NCI-H2029 treated with DMSO at 0.1 percent for 48 hours (cell line): ENCODE measurements around the gene NSRP1.
"Not testable (repeated sequence)": the region's sequence is repeated elsewhere in the genome, so short reads cannot be mapped to it uniquely, and the experiment has no call there.

Experiments
- DNase-seq: peaks from one replicate; lab custom pipeline; 2025; lab: John Stamatoyannopoulos, UW

The NSRP1 gene

GRCh38 chr17:30116661-30117551 lies at the start of gene NSRP1:
Gene NSRP1, plus strand, starts transcription at chr17:30116816. Its CDS starts 28 bp downstream, at chr17:30116844.
- DNase-seq: peak; percentile 82

- DNase-seq: no peak
These were observed 48.2 kb upstream of the NSRP1 start for GRCh38 chr17:30068465-30068864.

- no peak for DNase-seq
These were observed 42.4 kb upstream of the NSRP1 start for GRCh38 chr17:30074254-30074653.

GRCh38 chr17:30074730-30075129 lies 41.9 kb upstream of the NSRP1 start:
- no peak for DNase-seq

- DNase-seq: no peak
These were observed 33.8 kb upstream of the NSRP1 start for GRCh38 chr17:30082773-30083172.

- peak; percentile 14 for DNase-seq
These were observed 31.8 kb upstream of the NSRP1 start for GRCh38 chr17:30084788-30085187.

GRCh38 chr17:30086896-30087295 lies 29.7 kb upstream of the NSRP1 start:
- no peak for DNase-seq

GRCh38 chr17:30087431-30087830 lies 29.2 kb upstream of the NSRP1 start:
- DNase-seq: not testable (repeated sequence)

GRCh38 chr17:30091121-30091670 lies 25.4 kb upstream of the NSRP1 start:
- DNase-seq: no peak

- DNase-seq: no peak
These were observed 24.8 kb upstream of the NSRP1 start for GRCh38 chr17:30091771-30092170.

GRCh38 chr17:30092886-30093285 lies 23.7 kb upstream of the NSRP1 start:
- no peak for DNase-seq

- peak; percentile 31 for DNase-seq
These were observed 23.0 kb upstream of the NSRP1 start for GRCh38 chr17:30093463-30094147.

GRCh38 chr17:30095507-30096244 lies 20.9 kb upstream of the NSRP1 start:
- DNase-seq: no peak

- no peak for DNase-seq
These were observed 14.8 kb upstream of the NSRP1 start for GRCh38 chr17:30101686-30102390.

- DNase-seq: no peak
These were observed 12.7 kb upstream of the NSRP1 start for GRCh38 chr17:30103921-30104320.

GRCh38 chr17:30104575-30105339 lies 11.9 kb upstream of the NSRP1 start:
- peak; percentile 56 for DNase-seq

- no peak for DNase-seq
These were observed 3.8 kb upstream of the NSRP1 start for GRCh38 chr17:30112794-30113193.

GRCh38 chr17:30113213-30113612 lies 3.4 kb upstream of the NSRP1 start:
- DNase-seq: peak; percentile 28

- DNase-seq: no peak
These were observed 313 bp upstream of the NSRP1 start for GRCh38 chr17:30116345-30116660.

GRCh38 chr17:30117675-30118081 lies 1.1 kb downstream of the NSRP1 start:
- no peak for DNase-seq

- DNase-seq: not testable (repeated sequence)
These were observed 2.0 kb downstream of the NSRP1 start for GRCh38 chr17:30118635-30119034.
